Activated CD8-positive, alpha-beta memory T cell treated with anti-CD3 and anti-CD28 coated beads, Interleukin-2, amount 50 U/mL, for 24 hours (primary cell): ENCODE results near the gene CELA3A.
"Not testable (repeated sequence)": the region's sequence is repeated elsewhere in the genome, so short reads cannot be mapped to it uniquely, and the experiment has no call there.

ENCODE experiments used
- DNase-seq: peaks from one replicate; pipeline ENCODE4 v3.0.0-alpha.2; 2020; ENCODE audit errors: extremely low read depth

CELA3A gene

DNA sequence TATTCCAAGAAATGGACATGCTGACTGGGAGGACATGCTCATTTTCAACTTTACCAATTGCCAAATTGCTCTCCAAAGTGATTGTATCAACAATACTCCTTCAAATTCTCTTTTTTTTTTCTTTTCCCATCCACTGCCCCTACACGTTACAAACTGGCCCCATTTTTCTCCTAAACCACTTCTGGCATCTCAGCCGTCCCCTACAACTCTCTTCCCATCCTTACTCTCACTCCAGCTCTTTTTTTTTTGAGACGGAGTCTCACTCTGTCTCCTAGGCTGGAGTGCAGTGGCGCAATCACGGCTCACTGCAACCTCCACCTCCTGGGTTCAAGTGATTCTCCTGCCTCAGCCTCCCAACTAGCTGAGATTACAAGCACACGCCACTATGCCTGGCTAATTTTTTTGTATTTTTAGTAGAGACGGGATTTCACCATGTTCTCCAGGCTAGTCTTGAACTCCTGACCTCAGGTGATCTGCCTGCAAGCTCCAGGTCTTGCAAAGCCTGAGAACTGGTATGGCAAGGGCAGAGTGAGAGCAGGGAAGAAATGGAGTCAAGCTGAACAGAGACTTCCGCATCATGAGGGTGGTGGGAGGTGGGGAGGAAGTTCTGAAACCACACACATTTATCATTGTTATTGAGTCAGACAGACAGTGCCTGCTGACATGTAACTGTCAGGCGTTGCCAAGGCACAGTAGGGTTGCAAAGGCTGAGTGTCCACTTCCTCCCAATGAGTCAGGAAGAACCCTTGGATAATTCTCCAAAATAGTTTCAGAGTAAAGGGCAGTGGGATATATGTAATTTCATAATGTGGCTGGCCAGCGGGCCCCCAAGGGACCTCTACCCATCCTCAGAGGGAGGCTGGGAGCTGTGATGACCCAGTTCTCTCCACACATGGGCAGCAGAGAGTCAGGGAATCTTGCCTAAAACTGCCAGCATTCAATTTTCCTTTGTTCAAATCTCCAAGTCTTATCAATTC lies 17.4 kb downstream of the CELA3A start:
- no peak for DNase-seq

DNA sequence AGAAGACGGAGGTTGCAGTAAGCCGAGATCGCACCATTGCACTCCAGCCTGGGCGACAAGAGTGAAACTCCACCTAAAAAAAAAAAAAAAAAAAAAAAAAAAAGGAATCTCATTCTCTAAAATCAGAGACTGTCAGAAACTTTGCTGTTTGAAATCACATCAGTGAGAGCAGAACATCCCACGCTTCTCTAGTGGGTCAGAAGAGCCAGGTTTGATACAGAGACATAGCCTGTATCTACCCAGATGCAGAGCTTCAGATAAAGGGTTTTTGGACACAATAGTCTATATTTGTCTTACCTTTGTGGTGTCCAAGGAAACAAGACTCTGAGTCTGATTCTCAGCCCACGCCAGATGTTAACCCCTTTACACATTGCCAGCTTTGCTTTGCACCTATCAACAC lies 19.6 kb downstream of the CELA3A start:
- DNase-seq: no peak

DNA sequence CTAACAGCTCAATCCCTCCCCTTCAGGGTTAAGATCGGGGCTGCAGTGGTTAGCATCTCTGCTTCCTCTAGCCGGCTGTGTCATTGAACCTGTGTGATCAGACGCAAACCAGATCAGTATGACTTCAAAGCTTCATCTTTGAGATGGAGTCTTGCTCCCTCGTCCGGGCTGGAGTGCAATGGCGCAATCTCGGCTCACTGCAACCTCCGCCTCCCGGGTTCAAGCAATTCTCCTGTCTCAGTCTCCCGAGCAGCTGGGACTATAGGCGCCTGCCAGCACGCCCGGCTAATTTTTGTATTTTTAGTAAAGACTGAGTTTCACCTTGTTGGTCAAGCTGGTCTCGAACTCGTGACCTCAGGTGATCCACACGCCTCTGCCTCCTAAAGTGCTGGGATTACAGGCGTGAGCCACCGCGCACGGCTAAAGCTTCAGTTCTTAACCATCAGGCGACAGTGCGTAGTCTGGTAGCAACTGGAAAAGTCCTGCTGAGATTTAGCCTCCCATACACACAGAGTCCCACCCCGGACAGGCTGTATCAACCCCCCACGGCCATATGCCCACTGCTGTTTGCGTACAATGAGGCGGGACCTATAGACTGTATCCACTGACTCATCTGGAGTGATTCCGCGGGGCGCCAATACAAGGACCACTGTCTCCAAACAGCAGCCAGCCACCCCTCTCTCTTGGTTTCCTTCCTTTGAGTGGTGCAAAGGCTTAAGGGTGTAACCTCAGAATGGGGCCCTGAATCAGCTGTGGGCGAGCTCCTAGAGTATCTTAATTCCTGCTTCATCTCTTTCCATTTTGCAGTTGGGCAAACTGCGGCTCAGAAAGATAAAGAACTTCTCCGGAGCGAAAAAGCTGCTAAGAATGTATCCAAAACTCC lies 23.3 kb downstream of the CELA3A start:
- peak; percentile 57 for DNase-seq

DNA sequence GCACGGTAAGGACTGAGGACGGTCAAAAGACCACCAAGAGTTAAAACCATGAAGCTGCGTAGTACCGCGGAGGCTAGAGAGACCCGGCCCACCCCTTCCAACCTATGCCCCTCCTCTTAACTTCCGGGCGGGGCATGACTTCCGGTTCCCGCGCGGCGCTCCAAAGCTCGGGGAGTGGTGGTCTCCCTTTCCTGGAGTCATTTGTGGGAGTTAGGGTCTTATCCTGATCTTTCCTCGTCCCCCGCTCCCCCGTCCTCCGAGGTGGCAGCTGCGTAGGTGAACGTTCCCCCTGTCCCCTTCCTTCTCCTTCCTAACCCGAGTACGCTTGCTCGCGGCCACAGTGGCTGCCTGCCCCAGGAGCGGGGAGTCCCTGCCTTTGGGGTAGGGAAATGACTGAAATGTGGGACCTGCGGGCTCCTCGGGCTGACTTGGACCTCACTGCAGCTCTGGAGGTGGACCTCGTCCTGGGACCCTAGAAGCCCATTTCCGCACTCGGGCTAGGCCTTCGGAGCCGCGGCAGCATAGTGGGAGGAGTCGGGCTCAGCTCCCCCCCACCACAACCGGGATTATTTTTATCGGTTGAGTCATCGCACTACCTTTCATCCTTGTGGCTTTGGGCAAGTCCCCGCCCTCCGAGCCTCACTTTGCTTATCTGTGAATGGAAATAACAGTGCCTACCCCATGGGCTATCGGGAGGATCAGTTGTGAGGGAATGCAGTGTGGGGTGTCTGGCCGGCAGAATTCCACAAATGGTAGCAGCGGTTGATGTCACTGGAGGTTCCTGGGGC lies 24.1 kb downstream of the CELA3A start:
- peak; percentile 78 for DNase-seq

DNA sequence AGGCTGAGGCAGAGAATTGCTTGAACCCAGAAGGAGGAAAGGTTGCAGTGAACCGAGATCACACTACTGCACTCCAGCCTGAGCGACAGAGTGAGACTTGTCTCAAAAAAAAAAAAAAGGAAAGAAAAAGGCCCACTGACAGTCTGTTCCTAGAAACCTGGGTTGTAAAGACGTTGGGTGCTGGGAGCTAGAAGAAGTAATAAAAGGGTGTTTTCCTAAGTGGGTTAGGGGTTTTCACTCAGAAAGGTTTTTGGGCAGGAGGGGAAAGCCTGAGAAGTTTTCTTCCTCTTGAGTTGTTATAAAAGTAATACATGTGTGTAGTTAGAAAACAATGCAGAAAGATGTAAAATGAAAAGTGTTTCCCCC lies 25.4 kb downstream of the CELA3A start:
- DNase-seq: no peak

DNA sequence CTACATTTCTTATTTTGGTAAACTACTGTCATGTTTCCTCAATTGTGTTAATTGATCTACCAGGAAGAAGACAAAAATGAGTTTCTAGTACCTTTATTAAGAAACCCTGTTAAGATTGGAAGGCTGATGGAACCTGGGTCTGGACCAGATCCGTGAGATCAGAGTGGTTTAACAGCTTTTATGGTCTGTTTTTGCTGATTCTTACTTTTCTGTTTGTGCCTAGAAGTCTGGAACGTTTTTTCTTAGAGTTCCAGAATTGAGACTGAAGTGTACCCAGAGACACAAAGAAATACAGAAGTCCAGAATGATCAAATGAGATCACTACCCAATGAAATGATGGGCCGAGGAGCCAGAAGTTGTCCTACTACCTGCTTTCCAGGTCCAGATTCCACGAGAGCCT lies 28.6 kb downstream of the CELA3A start:
- DNase-seq: no peak

DNA sequence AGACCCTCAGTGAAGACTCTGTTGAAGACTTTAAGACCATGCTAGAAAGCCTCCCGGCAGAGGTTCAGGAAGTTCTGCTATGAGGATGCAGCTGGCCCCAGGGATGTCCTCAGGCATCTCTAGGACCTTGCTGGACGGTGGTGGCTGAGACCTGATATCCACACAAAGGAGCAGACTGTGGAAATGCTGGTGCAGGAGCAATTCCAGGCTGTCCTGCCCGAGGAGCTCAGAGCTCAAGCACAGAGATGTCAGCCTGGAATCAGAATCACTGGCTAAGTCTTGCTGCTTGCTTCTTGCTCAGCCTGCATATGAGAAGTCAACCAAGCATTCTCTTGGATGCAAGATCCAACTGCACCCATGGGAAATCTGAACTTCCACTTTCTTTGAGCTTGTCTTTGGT lies 29.0 kb downstream of the CELA3A start:
- DNase-seq: no peak

DNA sequence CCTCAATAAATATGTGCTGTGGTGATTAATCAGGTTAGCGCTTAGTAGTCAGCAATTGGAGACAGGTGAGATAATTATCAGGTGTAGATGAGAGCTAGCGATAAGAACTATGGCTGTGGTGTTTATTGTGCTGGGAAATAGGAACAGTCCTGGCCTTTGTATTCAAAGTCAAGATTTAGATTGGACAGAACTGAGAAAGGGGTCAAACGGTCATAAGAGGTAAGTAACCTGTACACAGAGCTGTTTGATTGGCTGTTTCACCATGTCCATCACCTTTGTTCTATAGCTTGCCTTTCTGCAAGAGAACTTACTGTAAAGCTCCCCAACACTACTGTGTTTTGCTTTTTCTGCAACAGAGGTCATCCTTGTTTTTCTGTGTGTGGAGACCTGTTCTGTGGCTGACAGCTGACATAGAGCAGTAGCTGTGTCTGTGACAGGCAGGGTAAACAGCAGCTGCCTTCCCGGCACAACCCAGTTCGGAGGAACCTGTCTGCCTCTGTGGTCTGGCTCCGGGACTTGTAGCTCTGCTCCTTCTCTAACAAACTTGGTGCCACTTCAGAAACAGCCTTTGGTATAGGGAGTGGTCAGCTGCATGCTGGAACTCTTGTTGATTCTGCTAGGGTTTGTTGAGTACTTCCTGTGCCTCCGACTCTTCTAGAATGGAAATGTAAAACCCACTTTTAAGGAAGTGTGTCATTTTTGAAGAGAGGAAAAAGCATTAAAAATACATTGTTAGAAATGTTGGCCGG lies 29.9 kb downstream of the CELA3A start:
- DNase-seq: no peak

DNA sequence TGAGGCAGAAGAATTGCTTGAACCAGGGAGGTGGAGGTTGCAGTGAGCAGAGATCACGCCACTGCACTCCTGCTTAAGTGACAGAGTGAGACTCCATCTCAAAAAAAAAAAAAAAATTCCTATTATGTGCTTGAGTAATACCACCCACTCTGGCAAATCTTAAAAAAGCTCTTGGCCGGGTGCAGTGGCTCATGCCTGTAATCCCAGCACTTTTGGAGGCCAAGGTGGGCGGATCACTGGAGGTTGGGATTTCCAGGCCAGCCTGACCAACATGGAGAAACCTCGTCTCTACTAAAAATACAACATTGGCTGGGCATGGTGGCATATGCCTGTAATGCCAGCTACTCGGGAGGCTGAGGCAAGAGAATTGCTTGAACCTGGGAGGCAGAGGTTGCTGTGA lies 33.4 kb downstream of the CELA3A start:
- DNase-seq: not testable (repeated sequence)

DNA sequence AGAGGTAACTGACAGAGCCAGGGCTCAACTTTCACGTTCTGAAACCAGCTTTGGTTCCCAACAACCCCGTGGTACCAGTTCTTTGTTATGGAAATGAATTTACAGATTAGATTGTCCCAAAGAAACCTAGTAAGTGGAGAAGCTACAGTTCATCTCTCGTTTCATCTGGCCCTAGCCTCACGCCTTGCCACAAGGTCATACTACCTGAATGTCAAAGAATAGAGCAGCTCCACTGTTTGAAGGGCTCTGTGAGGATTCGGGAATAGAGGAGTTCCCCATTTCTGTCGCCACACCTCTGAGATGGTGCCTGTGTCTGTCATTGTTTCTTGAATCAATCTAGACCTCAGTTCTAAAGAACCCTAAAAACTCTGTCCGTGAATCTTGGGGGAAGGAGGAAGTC lies 36.1 kb downstream of the CELA3A start:
- DNase-seq: no peak

DNA sequence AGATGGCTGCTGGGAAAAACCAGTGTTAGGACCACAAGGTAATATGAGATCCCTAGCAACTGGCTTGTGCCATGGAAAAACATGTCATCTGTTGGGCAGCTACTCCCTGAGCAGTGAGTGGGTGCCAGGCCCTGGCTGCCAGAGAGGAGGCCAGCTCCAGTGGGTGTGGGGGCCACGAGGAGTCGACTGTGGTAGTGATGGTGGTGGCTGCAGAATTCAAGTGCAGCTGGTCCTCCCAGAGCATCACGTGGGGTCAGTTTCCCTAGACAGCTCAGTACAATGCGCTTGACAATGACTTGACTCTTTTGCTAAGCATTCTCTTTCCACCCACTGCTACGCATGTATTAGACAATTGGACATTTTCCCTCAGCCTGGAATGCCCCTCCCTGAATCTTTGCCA lies 36.6 kb downstream of the CELA3A start:
- no peak for DNase-seq

DNA sequence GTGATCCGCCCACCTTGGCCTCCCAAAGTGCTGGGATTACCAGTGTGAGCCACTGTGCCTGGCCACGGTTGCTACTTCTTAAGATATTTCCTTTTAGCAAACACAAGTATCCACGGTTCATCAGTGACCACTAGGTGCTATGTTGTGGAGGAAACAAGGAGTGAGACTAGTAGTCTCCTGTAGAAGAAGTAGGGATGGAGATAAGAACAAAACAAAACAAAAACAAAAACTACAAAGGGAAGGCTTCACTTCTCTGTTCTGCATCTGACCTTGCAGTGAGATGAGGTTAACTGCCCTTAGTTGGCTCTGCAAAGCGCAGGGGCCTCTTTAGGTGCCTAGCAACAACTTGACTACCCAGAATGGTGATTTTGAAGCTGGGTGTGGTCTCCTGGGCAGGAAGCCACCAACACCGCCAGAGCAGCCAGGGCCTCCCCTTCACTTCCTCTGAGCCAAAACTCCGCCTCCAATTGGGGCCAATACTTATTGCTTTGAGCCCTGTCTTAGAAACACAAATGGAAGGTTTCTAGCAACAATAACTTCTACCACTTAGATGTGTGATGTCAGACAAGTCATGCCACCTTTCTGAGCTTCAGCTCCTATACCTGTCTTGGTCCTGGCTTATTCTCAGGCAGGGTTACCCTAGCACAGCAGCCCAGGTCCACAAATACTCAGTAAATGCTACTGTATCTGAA lies 38.3 kb downstream of the CELA3A start:
- DNase-seq: peak; percentile 75

DNA sequence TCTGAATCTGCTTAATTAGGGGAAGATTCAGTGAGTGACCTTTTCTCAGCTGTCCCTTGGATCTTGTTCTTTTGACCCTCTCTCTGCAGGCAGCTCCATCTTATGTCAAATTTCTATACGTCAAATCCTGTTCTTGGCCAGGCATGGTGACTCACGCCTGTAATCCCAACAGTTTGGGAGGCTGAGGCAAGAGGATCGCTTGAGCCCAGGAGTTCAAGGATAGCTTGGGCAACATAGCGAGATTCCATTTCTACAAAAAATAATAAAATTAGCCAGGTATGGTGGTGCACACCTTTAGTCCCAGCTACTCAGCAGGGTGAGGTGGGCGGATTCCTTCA lies 38.8 kb downstream of the CELA3A start:
- no peak for DNase-seq

DNA sequence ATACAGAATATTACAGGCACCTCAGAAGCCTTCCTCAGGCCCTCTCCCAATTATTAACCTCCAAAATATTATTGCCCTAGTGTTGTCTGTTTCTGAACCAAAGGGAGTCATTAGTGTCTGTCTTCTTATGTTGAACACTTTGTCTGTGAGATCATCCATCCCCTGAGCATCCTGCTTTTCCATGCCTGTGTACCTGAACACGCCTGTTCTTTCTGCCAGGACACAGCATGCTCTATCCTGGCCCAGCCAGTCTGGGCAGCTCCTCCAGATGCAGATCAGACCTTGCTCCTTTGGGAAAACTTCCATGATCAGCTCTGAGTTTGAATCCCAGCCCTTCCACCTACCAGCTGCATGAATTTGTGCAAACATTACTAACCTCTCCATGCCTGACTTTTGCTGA lies 40.0 kb downstream of the CELA3A start:
- no peak for DNase-seq

DNA sequence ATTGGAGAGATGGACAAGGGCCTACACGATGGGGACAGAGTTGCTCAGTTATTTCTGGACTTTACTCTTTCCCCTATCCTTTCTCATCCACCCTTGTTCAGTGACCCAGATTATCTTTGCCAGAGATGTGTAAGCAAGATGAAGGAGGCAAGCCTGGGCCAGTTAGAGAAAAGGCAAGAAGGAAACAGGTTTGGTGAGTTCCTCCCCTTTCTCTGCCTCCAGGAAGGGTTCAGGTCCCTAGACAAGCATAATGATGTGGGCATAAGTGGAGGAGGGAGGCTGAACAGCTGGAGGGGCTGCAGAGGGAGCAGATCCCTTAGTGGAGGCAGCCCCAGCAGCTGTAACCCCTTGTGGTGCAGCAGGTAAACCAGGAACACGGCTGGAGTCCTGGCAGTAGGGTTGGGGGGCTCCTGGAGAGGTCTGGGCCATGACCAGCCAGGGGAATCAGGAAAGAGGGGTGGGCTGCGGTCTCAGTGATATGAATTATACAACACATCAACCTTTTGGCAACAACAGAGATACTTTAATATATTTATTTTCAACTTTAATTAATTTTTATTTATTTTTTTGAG lies 41.8 kb downstream of the CELA3A start:
- DNase-seq: no peak

DNA sequence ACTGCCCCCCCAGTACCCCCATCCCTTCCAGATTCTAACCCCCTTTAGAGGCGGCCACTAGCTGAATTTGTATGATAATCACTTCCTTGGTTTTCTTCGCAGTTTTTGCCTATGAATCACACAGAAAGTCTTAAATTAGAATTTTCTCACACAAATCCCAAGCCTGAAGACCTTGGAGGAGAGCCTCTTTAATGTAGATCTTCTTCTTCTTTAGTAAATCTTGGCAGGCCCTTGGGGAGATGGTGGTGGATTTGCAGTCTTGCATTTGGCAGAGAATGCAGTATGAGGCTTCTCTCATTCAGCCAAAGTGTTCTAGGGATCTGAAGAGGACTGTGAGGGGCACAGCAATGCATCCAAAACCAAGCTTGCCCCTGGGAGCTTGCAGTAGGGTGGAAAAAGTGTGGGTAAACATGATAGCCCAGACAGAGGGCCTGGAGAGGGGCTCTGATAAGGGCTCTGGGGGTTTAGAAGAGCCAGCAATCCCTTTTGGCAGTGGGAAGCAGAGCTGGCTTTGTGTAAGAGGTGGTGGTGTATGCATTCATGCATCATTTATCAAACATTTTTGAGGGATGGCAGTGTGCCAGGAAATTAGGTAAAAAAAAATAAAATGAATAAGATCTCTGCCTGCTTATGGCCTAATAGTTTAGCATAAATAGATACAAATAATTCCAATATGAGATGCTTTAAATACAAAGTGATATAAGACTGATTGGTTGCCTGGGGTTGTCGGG lies 43.4 kb downstream of the CELA3A start:
- DNase-seq: no peak

DNA sequence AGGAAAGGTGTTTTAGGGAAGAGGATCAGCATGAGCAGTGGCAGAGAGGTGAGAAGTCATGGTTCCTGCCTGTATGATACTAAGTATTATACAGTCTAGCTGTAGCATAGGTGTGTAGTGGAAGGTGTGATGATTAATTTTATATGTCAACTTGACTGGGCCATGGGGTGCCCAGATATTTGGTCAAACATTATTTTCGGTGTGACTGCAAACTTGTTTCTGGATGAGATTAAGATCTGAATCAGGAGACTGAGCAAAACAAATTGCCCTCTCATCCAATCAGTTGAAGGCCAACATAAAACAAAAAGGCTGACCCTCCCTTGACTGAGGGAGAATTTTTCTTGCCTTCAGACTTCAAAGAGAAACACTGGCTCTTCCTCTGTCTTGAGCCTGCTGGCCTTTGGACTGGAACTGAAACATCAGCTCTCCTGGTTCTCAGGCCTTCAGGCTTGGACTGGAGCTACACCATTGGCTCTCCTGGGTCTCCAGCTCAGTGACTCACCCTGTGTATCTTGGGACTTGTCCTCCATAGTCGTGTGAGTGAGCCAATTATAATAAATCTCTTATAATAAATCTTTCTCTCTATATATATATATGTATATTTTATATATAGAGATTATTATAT lies 44.3 kb downstream of the CELA3A start:
- DNase-seq: no peak

DNA sequence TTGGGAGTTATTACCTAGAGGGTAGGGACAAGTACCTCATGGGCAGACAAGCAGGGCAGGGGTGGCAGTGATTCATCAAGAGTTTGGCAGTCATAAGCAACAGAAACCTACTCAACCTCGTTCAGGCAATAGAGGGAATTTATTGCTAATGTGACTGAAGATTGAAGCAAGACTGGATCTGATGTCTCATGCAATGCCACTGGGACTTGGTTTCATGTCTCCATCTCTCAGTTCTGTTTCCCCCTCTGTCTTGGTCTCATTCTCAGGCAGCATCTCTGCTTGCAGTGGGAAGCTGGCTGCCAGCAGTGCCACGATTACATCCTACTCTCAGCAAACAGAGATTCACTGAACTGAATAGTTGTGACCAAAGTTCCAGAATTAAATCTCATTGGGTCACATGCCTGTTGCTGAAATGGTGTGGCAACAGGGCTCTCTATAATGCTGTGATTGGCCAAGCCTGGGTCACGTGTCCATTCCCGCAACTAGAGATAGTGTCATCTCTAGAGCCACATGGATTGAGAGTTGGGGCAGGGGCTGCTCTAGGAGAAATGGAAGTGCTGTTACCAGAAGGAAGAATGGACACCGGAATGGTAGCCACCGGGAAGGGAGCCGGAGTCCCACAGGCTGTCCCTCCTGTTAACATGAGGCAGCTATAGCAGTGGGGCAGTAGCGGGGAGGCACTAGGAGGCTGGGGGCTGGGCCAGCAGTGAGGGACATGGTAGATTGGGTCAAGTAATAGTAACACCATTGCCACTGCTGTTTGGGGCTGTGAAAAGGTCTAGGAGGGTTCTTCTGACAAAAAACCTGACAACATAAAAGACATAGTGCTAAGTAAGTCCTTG lies 47.1 kb downstream of the CELA3A start:
- DNase-seq: no peak
